Gastroesophageal sphincter (tissue), 3 donors: ENCODE measurements around the gene PCBP3.

Experiments
- POLR2A ChIP-seq, 2 donors: fragments of 450-650 bp; IDR thresholded peaks; one replicate each; pipeline ENCODE4 v1.6.1; 2017; ENCODE audit warnings: antibody characterized with exemption in 2 of 2, mild to moderate bottlenecking in 2 of 2, moderate library complexity in 1 of 2
- POLR2AphosphoS5 ChIP-seq: sonication (generic); formaldehyde crosslinking; IDR thresholded peaks from one replicate; pipeline ENCODE4 v1.6.1; 2017; ENCODE audit warnings: antibody characterized with exemption
- TF ChIP-seq, protein P1 (sequence below), 4 experiments: fragments of 200-600 bp in 2 of 4; fragments of 450-650 bp in 2 of 4; sonication (generic) in 1 of 4; IDR thresholded peaks; one replicate each; pipeline ENCODE4 v1.5.1; 2017 to 2019; ENCODE audit warnings: antibody characterized with exemption in 4 of 4, mild to moderate bottlenecking in 2 of 4, moderate library complexity in 2 of 4

DNA sequence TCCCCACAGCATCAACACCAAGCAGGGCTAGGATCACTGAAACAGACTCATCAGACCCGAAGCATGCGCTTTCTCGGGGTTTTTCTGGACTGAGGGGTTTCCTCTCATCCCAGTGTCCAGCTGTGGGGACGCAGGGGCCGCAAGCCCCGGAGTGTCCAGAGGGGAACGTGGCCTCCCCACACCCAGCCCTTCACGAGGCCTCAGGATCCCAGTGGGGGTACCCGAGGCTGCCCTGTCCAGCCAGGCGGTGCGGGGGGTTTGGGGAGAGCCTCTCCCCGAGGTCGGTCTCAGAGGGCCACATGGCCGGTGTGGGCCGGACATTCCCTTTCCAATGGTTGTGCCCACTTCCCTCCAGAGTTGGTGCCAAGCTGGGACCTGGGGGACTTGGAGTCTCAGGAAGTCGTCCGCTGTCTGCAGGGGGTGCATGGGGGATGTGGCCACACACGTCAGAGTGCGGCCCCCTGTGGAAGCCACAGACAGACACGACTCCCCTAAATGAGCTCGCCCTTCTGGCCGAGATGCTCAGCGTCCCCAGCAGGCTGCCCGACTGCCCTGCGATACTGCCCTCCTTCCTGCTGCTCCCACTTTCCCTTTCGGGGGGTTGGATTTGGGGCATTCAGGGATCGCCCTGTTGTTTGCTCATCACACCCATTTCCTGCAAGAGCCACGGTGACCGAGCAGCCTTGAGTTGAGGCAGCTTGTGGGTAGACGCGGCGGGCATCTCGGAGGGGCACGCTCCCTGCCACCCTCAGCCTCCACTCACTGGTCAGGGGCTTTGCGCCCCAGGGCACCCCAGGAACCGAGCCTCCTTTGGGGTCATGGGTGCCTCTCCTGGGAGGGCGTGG is 342.2 kb downstream of the PCBP3 start:
- TF ChIP-seq, protein P1, sequence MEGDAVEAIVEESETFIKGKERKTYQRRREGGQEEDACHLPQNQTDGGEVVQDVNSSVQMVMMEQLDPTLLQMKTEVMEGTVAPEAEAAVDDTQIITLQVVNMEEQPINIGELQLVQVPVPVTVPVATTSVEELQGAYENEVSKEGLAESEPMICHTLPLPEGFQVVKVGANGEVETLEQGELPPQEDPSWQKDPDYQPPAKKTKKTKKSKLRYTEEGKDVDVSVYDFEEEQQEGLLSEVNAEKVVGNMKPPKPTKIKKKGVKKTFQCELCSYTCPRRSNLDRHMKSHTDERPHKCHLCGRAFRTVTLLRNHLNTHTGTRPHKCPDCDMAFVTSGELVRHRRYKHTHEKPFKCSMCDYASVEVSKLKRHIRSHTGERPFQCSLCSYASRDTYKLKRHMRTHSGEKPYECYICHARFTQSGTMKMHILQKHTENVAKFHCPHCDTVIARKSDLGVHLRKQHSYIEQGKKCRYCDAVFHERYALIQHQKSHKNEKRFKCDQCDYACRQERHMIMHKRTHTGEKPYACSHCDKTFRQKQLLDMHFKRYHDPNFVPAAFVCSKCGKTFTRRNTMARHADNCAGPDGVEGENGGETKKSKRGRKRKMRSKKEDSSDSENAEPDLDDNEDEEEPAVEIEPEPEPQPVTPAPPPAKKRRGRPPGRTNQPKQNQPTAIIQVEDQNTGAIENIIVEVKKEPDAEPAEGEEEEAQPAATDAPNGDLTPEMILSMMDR (IDR thresholded peaks at IDR 0.05): no peak
- TF ChIP-seq POLR2A (IDR thresholded peaks at IDR 0.05) (no peak), POLR2AphosphoS5 (no peak)
